Measurements from ENCODE around the gene DHRS4. TPM values are rescaled to one million over a fixed set of nuclear protein-coding genes. Genes with fewer than 3 reads are reported as not detected.

The DHRS4 gene
- 29.7 TPM for total RNA-seq
- long read RNA-seq, transcript DHRS4-201 (8 exons, 1,443 nt) = minor isoform, 6 of 21 reads
- long read RNA-seq, transcript DHRS4-203 (5 exons, 727 nt) = major isoform, 8 of 21 reads
- long read RNA-seq, partial matches to known transcripts = 4 of 21 reads
- long read RNA-seq, other reads (novel, unspliced or antisense) = 2 of 21 reads

- intact Hi-C loops (cut with DNase I) = no loop called here
- DNase-seq (ENCODE audit: missing footprints) (peak; percentile 88), ATAC-seq (peak; percentile 97)
These were observed at the start of gene DHRS4 for GRCh38 chr14:23953464-23954278. DHRS4 (plus strand) TSS chr14:23953770; CDS start chr14:23953789, 19 bp downstream.

GRCh38 chr14:23910101-23910875 lies 43.3 kb upstream of the DHRS4 start:
- intact Hi-C loops (cut with DNase I) = no loop called here
- ATAC-seq (peak; percentile 50), DNase-seq (ENCODE audit: missing footprints) (no peak)

GRCh38 chr14:23910876-23911210 lies 42.7 kb upstream of the DHRS4 start:
- DNase-seq (ENCODE audit: missing footprints) = no peak
- ATAC-seq = no peak
- intact Hi-C loops (cut with DNase I) = no loop called here

- intact Hi-C loops (cut with DNase I) = no loop called here
- no peak for ATAC-seq
These were observed 38.0 kb upstream of the DHRS4 start for GRCh38 chr14:23915559-23915958.

GRCh38 chr14:23916004-23916403 lies 37.6 kb upstream of the DHRS4 start:
- intact Hi-C loops (cut with DNase I) = no loop called here
- DNase-seq (ENCODE audit: missing footprints) = no peak
- ATAC-seq = peak; percentile 77

More at GRCh38 chr14:23915559-23915958, 38.0 kb upstream of the DHRS4 start:
- no peak for DNase-seq (ENCODE audit: missing footprints)

- ATAC-seq (peak; percentile 59), DNase-seq (ENCODE audit: missing footprints) (no peak)
- intact Hi-C loops (cut with DNase I) = no loop called here
These were observed 37.1 kb upstream of the DHRS4 start for GRCh38 chr14:23916446-23916845.

GRCh38 chr14:23922545-23922944 lies 31.0 kb upstream of the DHRS4 start:
- DNase-seq (ENCODE audit: missing footprints) (no peak), ATAC-seq (no peak)
- intact Hi-C loops (cut with DNase I) = loop anchor here (10.0 kb wide), 1 partner anchor 198 kb away; no protein-coding TSS in a partner anchor

GRCh38 chr14:23925523-23926075 lies 28.0 kb upstream of the DHRS4 start:
- no peak for DNase-seq (ENCODE audit: missing footprints)
- intact Hi-C loops (cut with DNase I) = loop anchor here (10.0 kb wide), 1 partner anchor 201 kb away; no protein-coding TSS in a partner anchor

GRCh38 chr14:23926543-23926942 lies 27.0 kb upstream of the DHRS4 start:
- DNase-seq (ENCODE audit: missing footprints) (no peak), ATAC-seq (no peak)
- intact Hi-C loops (cut with DNase I) = loop anchor here (10.0 kb wide), 1 partner anchor 202 kb away; no protein-coding TSS in a partner anchor

More at GRCh38 chr14:23925523-23926075, 28.0 kb upstream of the DHRS4 start:
- no peak for ATAC-seq

- intact Hi-C loops (cut with DNase I) = loop anchor here (1.0 to 10.0 kb wide), 2 partner anchors 204 to 340 kb away; no protein-coding TSS in a partner anchor
- ATAC-seq (no peak), DNase-seq (ENCODE audit: missing footprints) (no peak)
These were observed 24.4 kb upstream of the DHRS4 start for GRCh38 chr14:23929136-23929535.

GRCh38 chr14:23929822-23930294 lies 23.7 kb upstream of the DHRS4 start:
- ATAC-seq (peak; percentile 77), DNase-seq (ENCODE audit: missing footprints) (no peak)
- intact Hi-C loops (cut with DNase I) = loop anchor here (1.0 to 10.0 kb wide), 3 partner anchors 205 to 341 kb away; no protein-coding TSS in a partner anchor

- ATAC-seq (peak; percentile 81), DNase-seq (ENCODE audit: missing footprints) (no peak)
- intact Hi-C loops (cut with DNase I) = loop anchor here (1.0 kb wide), 1 partner anchor 298 kb away; no protein-coding TSS in a partner anchor
These were observed 22.8 kb upstream of the DHRS4 start for GRCh38 chr14:23930742-23931141.

GRCh38 chr14:23931721-23932289 lies 21.8 kb upstream of the DHRS4 start:
- intact Hi-C loops (cut with DNase I) = no loop called here
- DNase-seq (ENCODE audit: missing footprints) (no peak), ATAC-seq (no peak)

- ATAC-seq = no peak
These were observed 20.9 kb upstream of the DHRS4 start for GRCh38 chr14:23932639-23933038.

GRCh38 chr14:23933108-23933741 lies 20.3 kb upstream of the DHRS4 start:
- no peak for ATAC-seq
- no peak for DNase-seq (ENCODE audit: missing footprints)
- intact Hi-C loops (cut with DNase I) = no loop called here

More at GRCh38 chr14:23932639-23933038, 20.9 kb upstream of the DHRS4 start:
- no peak for DNase-seq (ENCODE audit: missing footprints)
- intact Hi-C loops (cut with DNase I) = no loop called here

- intact Hi-C loops (cut with DNase I) = no loop called here
- DNase-seq (ENCODE audit: missing footprints) (no peak), ATAC-seq (no peak)
These were observed 19.8 kb upstream of the DHRS4 start for GRCh38 chr14:23933742-23934128.

- intact Hi-C loops (cut with DNase I) = no loop called here
- DNase-seq (ENCODE audit: missing footprints) (no peak), ATAC-seq (no peak)
These were observed 18.4 kb upstream of the DHRS4 start for GRCh38 chr14:23935158-23935557.
